GM18508 (cell line): Measurements from ENCODE around the gene FNDC3B.

ENCODE experiments used
- ATAC-seq: cut with Tn5 transposase; IDR thresholded peaks from one replicate; pipeline ENCODE4 v1.9.1; 2021; ENCODE audit warnings: moderate number of reproducible peaks; ENCODE audit not compliant: insufficient read depth, unreplicated experiment

FNDC3B gene

GRCh38 chr3:172341482-172342059 lies 302.2 kb downstream of the FNDC3B start:
- ATAC-seq: peak; percentile 65

GRCh38 chr3:172342097-172342659 lies 302.8 kb downstream of the FNDC3B start:
- no peak for ATAC-seq

- ATAC-seq: no peak
Observed at GRCh38 chr3:172343117-172343516, 303.7 kb downstream of the FNDC3B start.

GRCh38 chr3:172343979-172344378 lies 304.6 kb downstream of the FNDC3B start:
- ATAC-seq: no peak

- ATAC-seq: no peak
Observed at GRCh38 chr3:172346161-172346560, 306.8 kb downstream of the FNDC3B start.

- no peak for ATAC-seq
Observed at GRCh38 chr3:172347895-172348679, 308.7 kb downstream of the FNDC3B start.

GRCh38 chr3:172351895-172352466 lies 312.6 kb downstream of the FNDC3B start:
- ATAC-seq: no peak

GRCh38 chr3:172352786-172353185 lies 313.4 kb downstream of the FNDC3B start:
- no peak for ATAC-seq

GRCh38 chr3:172354931-172355499 lies 315.6 kb downstream of the FNDC3B start:
- no peak for ATAC-seq

- ATAC-seq: no peak
Observed at GRCh38 chr3:172355836-172356235, 316.5 kb downstream of the FNDC3B start.

GRCh38 chr3:172356427-172356826 lies 317.0 kb downstream of the FNDC3B start:
- no peak for ATAC-seq

- no peak for ATAC-seq
Observed at GRCh38 chr3:172357850-172358754, 318.7 kb downstream of the FNDC3B start.

GRCh38 chr3:172359231-172359630 lies 319.9 kb downstream of the FNDC3B start:
- no peak for ATAC-seq

GRCh38 chr3:172359996-172360395 lies 320.6 kb downstream of the FNDC3B start:
- no peak for ATAC-seq

GRCh38 chr3:172362583-172362982 lies 323.2 kb downstream of the FNDC3B start:
- ATAC-seq: no peak

- ATAC-seq: no peak
Observed at GRCh38 chr3:172364374-172365027, 325.1 kb downstream of the FNDC3B start.

GRCh38 chr3:172365028-172365567 lies 325.7 kb downstream of the FNDC3B start:
- ATAC-seq: no peak

- ATAC-seq: no peak
Observed at GRCh38 chr3:172367205-172368105, 328.1 kb downstream of the FNDC3B start.
